ENCODE data around the gene CHST7. TPM values are rescaled to one million over a fixed set of nuclear protein-coding genes. Genes with fewer than 3 reads are reported as not detected.

Gene CHST7
- total and polyA plus RNA-seq, 2 experiments from 2014 or later, result 7.6 to 27.2 TPM

- peaks cover 8% of the 10 kb centered on the region; the same call in 1 of the 2 replicates for H3F3A ChIP-seq (replicated peaks; ENCODE audit: low read depth)
- no peak overlapping the region for H2AFZ ChIP-seq
- no peaks in the 10 kb centered on the region for H3K27me3 ChIP-seq (ENCODE audit: insufficient read depth)
- peak; percentile 7 for DNase-seq (ENCODE audit: low spot score)
- peak overlapping the region; percentile 90 for H3K27ac Mint-ChIP-seq
- H3K9me2 ChIP-seq (ENCODE audit: insufficient read depth), result no peaks in the 10 kb centered on the region
- H3K36me3 Mint-ChIP-seq (ENCODE audit: low read depth), result peaks cover 27% of the 10 kb centered on the region
- H4K20me1 ChIP-seq (replicated peaks; ENCODE audit: insufficient read depth), result no peaks in the 10 kb centered on the region
- H3K4me3 Mint-ChIP-seq, result no peak overlapping the region
- H3K4me1 ChIP-seq (ENCODE audit: insufficient read depth), result peaks cover 26% of the 10 kb centered on the region
- H3K4me3 ChIP-seq, result no peak overlapping the region
- no peaks in the 10 kb centered on the region for H3K36me3 ChIP-seq (ENCODE audit: insufficient read depth)
- peaks cover 49% of the 10 kb centered on the region for H3K4me1 Mint-ChIP-seq
- no peaks in the 10 kb centered on the region for H3K79me2 ChIP-seq (replicated peaks; ENCODE audit: insufficient read depth)
- 0 out of 2 replicates have a peak overlapping the region, but pooled peaks have one; percentile 20 for H3K4me2 ChIP-seq
- H3K27me3 Mint-ChIP-seq (ENCODE audit: insufficient read depth, low read depth, poor library complexity), result peaks cover 6% of the 10 kb centered on the region
- no peaks in the 10 kb centered on the region for H3K9me3 Mint-ChIP-seq
- TF ChIP-seq, protein P1, sequence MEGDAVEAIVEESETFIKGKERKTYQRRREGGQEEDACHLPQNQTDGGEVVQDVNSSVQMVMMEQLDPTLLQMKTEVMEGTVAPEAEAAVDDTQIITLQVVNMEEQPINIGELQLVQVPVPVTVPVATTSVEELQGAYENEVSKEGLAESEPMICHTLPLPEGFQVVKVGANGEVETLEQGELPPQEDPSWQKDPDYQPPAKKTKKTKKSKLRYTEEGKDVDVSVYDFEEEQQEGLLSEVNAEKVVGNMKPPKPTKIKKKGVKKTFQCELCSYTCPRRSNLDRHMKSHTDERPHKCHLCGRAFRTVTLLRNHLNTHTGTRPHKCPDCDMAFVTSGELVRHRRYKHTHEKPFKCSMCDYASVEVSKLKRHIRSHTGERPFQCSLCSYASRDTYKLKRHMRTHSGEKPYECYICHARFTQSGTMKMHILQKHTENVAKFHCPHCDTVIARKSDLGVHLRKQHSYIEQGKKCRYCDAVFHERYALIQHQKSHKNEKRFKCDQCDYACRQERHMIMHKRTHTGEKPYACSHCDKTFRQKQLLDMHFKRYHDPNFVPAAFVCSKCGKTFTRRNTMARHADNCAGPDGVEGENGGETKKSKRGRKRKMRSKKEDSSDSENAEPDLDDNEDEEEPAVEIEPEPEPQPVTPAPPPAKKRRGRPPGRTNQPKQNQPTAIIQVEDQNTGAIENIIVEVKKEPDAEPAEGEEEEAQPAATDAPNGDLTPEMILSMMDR (conservative IDR thresholded peaks at IDR 0.05; ENCODE audit: low read depth in 2 of 2), result no peak
- no peak for TF ChIP-seq ZNF114 (CRISPR knock-in tag; IDR thresholded peaks at IDR 0.05)
- TF ChIP-seq ZNF331 (CRISPR knock-in tag; IDR thresholded peaks at IDR 0.05; ENCODE audit: low read depth), result no peak
- TF ChIP-seq JUNB (IDR thresholded peaks at IDR 0.05; ENCODE audit: unreplicated experiment), result no peak
- no peak for TF ChIP-seq POLR2AphosphoS5 (IDR thresholded peaks at IDR 0.05; ENCODE audit: low read depth)
- TF ChIP-seq NANOG (IDR thresholded peaks at IDR 0.05; ENCODE audit: borderline replicate concordance), result no peak
- TF ChIP-seq, protein P2, sequence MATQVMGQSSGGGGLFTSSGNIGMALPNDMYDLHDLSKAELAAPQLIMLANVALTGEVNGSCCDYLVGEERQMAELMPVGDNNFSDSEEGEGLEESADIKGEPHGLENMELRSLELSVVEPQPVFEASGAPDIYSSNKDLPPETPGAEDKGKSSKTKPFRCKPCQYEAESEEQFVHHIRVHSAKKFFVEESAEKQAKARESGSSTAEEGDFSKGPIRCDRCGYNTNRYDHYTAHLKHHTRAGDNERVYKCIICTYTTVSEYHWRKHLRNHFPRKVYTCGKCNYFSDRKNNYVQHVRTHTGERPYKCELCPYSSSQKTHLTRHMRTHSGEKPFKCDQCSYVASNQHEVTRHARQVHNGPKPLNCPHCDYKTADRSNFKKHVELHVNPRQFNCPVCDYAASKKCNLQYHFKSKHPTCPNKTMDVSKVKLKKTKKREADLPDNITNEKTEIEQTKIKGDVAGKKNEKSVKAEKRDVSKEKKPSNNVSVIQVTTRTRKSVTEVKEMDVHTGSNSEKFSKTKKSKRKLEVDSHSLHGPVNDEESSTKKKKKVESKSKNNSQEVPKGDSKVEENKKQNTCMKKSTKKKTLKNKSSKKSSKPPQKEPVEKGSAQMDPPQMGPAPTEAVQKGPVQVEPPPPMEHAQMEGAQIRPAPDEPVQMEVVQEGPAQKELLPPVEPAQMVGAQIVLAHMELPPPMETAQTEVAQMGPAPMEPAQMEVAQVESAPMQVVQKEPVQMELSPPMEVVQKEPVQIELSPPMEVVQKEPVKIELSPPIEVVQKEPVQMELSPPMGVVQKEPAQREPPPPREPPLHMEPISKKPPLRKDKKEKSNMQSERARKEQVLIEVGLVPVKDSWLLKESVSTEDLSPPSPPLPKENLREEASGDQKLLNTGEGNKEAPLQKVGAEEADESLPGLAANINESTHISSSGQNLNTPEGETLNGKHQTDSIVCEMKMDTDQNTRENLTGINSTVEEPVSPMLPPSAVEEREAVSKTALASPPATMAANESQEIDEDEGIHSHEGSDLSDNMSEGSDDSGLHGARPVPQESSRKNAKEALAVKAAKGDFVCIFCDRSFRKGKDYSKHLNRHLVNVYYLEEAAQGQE (IDR thresholded peaks at IDR 0.05; ENCODE audit: unreplicated experiment), result no peak
- TF ChIP-seq CREB1 (CRISPR knock-in tag; IDR thresholded peaks at IDR 0.05; ENCODE audit: low read depth), result no peak
- TF ChIP-seq EZH2 (IDR thresholded peaks at IDR 0.05; ENCODE audit: low read depth, unreplicated experiment), result no peak
- TF ChIP-seq, protein P3, sequence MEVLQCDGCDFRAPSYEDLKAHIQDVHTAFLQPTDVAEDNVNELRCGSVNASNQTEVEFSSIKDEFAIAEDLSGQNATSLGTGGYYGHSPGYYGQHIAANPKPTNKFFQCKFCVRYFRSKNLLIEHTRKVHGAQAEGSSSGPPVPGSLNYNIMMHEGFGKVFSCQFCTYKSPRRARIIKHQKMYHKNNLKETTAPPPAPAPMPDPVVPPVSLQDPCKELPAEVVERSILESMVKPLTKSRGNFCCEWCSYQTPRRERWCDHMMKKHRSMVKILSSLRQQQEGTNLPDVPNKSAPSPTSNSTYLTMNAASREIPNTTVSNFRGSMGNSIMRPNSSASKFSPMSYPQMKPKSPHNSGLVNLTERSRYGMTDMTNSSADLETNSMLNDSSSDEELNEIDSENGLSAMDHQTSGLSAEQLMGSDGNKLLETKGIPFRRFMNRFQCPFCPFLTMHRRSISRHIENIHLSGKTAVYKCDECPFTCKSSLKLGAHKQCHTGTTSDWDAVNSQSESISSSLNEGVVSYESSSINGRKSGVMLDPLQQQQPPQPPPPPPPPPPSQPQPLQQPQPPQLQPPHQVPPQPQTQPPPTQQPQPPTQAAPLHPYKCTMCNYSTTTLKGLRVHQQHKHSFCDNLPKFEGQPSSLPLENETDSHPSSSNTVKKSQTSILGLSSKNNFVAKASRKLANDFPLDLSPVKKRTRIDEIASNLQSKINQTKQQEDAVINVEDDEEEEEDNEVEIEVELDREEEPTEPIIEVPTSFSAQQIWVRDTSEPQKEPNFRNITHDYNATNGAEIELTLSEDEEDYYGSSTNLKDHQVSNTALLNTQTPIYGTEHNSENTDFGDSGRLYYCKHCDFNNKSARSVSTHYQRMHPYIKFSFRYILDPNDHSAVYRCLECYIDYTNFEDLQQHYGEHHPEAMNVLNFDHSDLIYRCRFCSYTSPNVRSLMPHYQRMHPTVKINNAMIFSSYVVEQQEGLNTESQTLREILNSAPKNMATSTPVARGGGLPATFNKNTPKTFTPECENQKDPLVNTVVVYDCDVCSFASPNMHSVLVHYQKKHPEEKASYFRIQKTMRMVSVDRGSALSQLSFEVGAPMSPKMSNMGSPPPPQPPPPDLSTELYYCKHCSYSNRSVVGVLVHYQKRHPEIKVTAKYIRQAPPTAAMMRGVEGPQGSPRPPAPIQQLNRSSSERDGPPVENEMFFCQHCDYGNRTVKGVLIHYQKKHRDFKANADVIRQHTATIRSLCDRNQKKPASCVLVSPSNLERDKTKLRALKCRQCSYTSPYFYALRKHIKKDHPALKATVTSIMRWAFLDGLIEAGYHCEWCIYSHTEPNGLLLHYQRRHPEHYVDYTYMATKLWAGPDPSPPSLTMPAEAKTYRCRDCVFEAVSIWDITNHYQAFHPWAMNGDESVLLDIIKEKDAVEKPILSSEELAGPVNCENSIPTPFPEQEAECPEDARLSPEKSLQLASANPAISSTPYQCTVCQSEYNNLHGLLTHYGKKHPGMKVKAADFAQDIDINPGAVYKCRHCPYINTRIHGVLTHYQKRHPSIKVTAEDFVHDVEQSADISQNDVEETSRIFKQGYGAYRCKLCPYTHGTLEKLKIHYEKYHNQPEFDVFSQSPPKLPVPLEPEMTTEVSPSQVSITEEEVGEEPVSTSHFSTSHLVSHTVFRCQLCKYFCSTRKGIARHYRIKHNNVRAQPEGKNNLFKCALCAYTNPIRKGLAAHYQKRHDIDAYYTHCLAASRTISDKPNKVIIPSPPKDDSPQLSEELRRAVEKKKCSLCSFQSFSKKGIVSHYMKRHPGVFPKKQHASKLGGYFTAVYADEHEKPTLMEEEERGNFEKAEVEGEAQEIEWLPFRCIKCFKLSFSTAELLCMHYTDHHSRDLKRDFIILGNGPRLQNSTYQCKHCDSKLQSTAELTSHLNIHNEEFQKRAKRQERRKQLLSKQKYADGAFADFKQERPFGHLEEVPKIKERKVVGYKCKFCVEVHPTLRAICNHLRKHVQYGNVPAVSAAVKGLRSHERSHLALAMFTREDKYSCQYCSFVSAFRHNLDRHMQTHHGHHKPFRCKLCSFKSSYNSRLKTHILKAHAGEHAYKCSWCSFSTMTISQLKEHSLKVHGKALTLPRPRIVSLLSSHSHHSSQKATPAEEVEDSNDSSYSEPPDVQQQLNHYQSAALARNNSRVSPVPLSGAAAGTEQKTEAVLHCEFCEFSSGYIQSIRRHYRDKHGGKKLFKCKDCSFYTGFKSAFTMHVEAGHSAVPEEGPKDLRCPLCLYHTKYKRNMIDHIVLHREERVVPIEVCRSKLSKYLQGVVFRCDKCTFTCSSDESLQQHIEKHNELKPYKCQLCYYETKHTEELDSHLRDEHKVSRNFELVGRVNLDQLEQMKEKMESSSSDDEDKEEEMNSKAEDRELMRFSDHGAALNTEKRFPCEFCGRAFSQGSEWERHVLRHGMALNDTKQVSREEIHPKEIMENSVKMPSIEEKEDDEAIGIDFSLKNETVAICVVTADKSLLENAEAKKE (CRISPR knock-in tag; IDR thresholded peaks at IDR 0.05), result no peak
- no peak for TF ChIP-seq ETS1 (IDR thresholded peaks at IDR 0.05)
- no peak for TF ChIP-seq EZH2phosphoT487 (IDR thresholded peaks at IDR 0.05; ENCODE audit: unreplicated experiment)
- TF ChIP-seq STAT1 (IDR thresholded peaks at IDR 0.05; ENCODE audit: unreplicated experiment), result no peak
- peak overlapping the region; percentile 97; the same call in 1 of the 2 replicates for H3K27ac ChIP-seq (ENCODE audit: low read depth)
- ATAC-seq, result no peak
These were observed 73.7 kb downstream of the CHST7 start for GRCh38 chrX:46647251-46647650.
